Endothelial cell of umbilical vein (primary cell): ENCODE measurements around the gene XPNPEP1. TPM values are rescaled to one million over a fixed set of nuclear protein-coding genes. Genes with fewer than 3 reads are reported as not detected.

Experiments
- BruUV-seq: library from RNA; stranded (reverse); fragments of 400-500 nt; replicated peaks from 2 replicates; lab custom pipeline; 2021; lab: Mats Ljungman, UMichigan
- CTCF ChIA-PET: fragments of 300-600, 350-600 bp; sonication (Branson Sonifier 250); formaldehyde crosslinking; loops from one replicate; lab custom pipeline; 2021; ENCODE audit warnings: antibody characterized with exemption, inconsistent platforms; lab: Charles Lee
- POLR2A ChIA-PET: fragments of 300-600, 350-600 bp; sonication (Branson Sonifier 250); formaldehyde crosslinking; loops from one replicate; lab custom pipeline; 2021; ENCODE audit warnings: antibody characterized with exemption, inconsistent platforms; lab: Charles Lee
- DNase-seq: peaks from one replicate; pipeline ENCODE4 v3.0.0-alpha.2; 2011; ENCODE audit warnings: low read depth, low spot score
- FAIRE-seq: peaks from 2 replicates; lab custom pipeline; 2011; peaks lifted over from hg19 to GRCh38; lab: Jason Lieb, UNC
- H2AFZ ChIP-seq: 2 replicates; pipeline ENCODE4 v1.6.0; 2012; ENCODE audit warnings: low read depth, low read length, control low read depth, inconsistent platforms
- H3K27ac ChIP-seq: 2 replicates; pipeline ENCODE4 v1.5.1; 2011; ENCODE audit warnings: low read depth, mild to moderate bottlenecking, control low read depth, low read length, moderate library complexity; ENCODE audit not compliant: insufficient read depth
- H3K27me3 ChIP-seq, 2 experiments: 2 replicates each; pipeline versions ENCODE4 v1.6.0 to v1.6.1; 2011; ENCODE audit warnings: low read length in 2 of 2, mixed read lengths in 1 of 2; ENCODE audit not compliant: control insufficient read depth in 2 of 2, insufficient read depth in 2 of 2
- H3K36me3 ChIP-seq, 2 experiments: 2 replicates in 1 of 2; 3 replicates in 1 of 2; pipeline ENCODE4 v1.5.1; 2011; ENCODE audit warnings: low read length in 2 of 2, mild to moderate bottlenecking in 1 of 2, moderate library complexity in 1 of 2; ENCODE audit not compliant: control insufficient read depth in 2 of 2, insufficient read depth in 2 of 2; ENCODE audit errors: extremely low read depth in 1 of 2
- H3K4me1 ChIP-seq: 3 replicates; pipeline ENCODE4 v1.5.1; 2011; ENCODE audit warnings: mild to moderate bottlenecking, low read length; ENCODE audit not compliant: control insufficient read depth, insufficient read depth; ENCODE audit errors: extremely low read depth
- H3K4me2 ChIP-seq: 2 replicates; pipeline ENCODE4 v1.6.1; 2011; ENCODE audit warnings: low read length, control low read depth, mixed read lengths; ENCODE audit not compliant: insufficient read depth
- H3K4me3 ChIP-seq, 3 experiments: fragments of 200-600 bp in 1 of 3; sonication (generic), shearing (Covaris generic) in 1 of 3; replicated peaks in 1 of 3; 2 replicates each; pipeline ENCODE4 v1.5.1; 2011 to 2016; ENCODE audit warnings: control low read depth in 3 of 3, low read length in 3 of 3, mild to moderate bottlenecking in 2 of 3, inconsistent platforms in 1 of 3, low read depth in 1 of 3, moderate library complexity in 1 of 3; ENCODE audit not compliant: insufficient read depth in 1 of 3
- H3K79me2 ChIP-seq: 2 replicates; pipeline ENCODE4 v1.6.0; 2012; ENCODE audit warnings: low read length, inconsistent platforms; ENCODE audit not compliant: control insufficient read depth, insufficient read depth
- H3K9ac ChIP-seq: replicated peaks from 2 replicates; pipeline ENCODE3; 2011; ENCODE audit warnings: low read length, control low read depth; ENCODE audit not compliant: insufficient read depth; ENCODE audit errors: extremely low read depth
- H3K9me1 ChIP-seq: replicated peaks from 3 replicates; pipeline ENCODE4 v1.6.0; 2011; ENCODE audit warnings: mild to moderate bottlenecking, low read length; ENCODE audit not compliant: control insufficient read depth, insufficient read depth; ENCODE audit errors: extremely low read depth
- H3K9me3 ChIP-seq: replicated peaks from 2 replicates; pipeline ENCODE4 v1.5.1; 2012; ENCODE audit warnings: low read length, inconsistent platforms; ENCODE audit not compliant: control insufficient read depth, insufficient read depth
- H4K20me1 ChIP-seq: replicated peaks from 2 replicates; pipeline ENCODE3; 2011; ENCODE audit warnings: mild to moderate bottlenecking, low read length; ENCODE audit not compliant: control insufficient read depth, insufficient read depth; ENCODE audit errors: extremely low read depth
- EZH2 ChIP-seq: IDR thresholded peaks from 2 replicates; pipeline ENCODE4 v1.6.1; 2012; ENCODE audit warnings: borderline replicate concordance, low read depth, mild to moderate bottlenecking, moderate library complexity, low read length, inconsistent platforms; ENCODE audit not compliant: severe bottlenecking
- GATA2 ChIP-seq: IDR thresholded peaks from 2 replicates; pipeline ENCODE4 v1.7.0; 2011; ENCODE audit warnings: low read depth, mild to moderate bottlenecking, moderate library complexity, mixed read lengths, low read length; ENCODE audit not compliant: insufficient read length, insufficient read depth
- JUN ChIP-seq: IDR thresholded peaks from 2 replicates; pipeline ENCODE4 v1.6.1; 2011; ENCODE audit warnings: borderline replicate concordance, low read depth; ENCODE audit not compliant: insufficient read length, insufficient read depth
- MYC ChIP-seq: IDR thresholded peaks from one replicate; pipeline ENCODE4 v1.6.1; 2011; ENCODE audit warnings: mild to moderate bottlenecking, low read depth, low read length
- POLR2A ChIP-seq: IDR thresholded peaks from 2 replicates; pipeline ENCODE4 v1.6.1; 2012; ENCODE audit warnings: low read depth, mild to moderate bottlenecking, control low read depth, low read length
- POLR2AphosphoS5 ChIP-seq: IDR thresholded peaks from 2 replicates; pipeline ENCODE4 v1.6.1; 2012; ENCODE audit warnings: low read depth, mild to moderate bottlenecking, control low read depth, low read length, moderate library complexity; ENCODE audit not compliant: insufficient read depth
- dilution Hi-C: fragments of 300-500 bp; cut with MboI; formaldehyde crosslinking; loops from one replicate; pipeline ENCODE4 v1.15.0; 2019; ENCODE audit warnings: low sequenced_read_pairs; ENCODE audit not compliant: extremely low pct_ligation_motif_present
- intact Hi-C: fragments of 100-400 bp; cut with micrococcal nuclease; formaldehyde crosslinking; loops from one replicate; pipeline ENCODE4 v1.10.0; 2022
- polyA plus RNA-seq, 4 experiments: library from polyadenylated mRNA; depleted of rRNA in 3 of 4; stranded (reverse) in 3 of 4; unstranded in 1 of 4; fragments of >200 nt; gene quantifications; 2 replicates each; pipeline versions ENCODE4 v1.2.1 to v1.2.3, GENCODE V29; 2011 to 2012; ENCODE audit warnings: missing spikeins in 1 of 4
- total RNA-seq: library from RNA; stranded (reverse); gene quantifications from 2 replicates; pipeline ENCODE4 v1.2.3, GENCODE V29; 2021
- TF ChIP-seq, protein P1 (sequence below), 2 donors: IDR thresholded peaks; 1 replicate in 1 of 2; 2 replicates in 1 of 2; pipeline ENCODE4 v1.5.1; 2011; ENCODE audit warnings: low read length in 2 of 2, mild to moderate bottlenecking in 2 of 2, moderate library complexity in 2 of 2, control low read depth in 1 of 2, inconsistent platforms in 1 of 2, low read depth in 1 of 2; ENCODE audit not compliant: insufficient read depth in 1 of 2; ENCODE audit errors: extremely low read depth in 1 of 2

XPNPEP1 gene
- total and polyA plus RNA-seq, 2 donors (not counting 3 experiments of a cell fraction or from before 2014, with no cell fraction given), result 81.1 to 245 TPM

DNA sequence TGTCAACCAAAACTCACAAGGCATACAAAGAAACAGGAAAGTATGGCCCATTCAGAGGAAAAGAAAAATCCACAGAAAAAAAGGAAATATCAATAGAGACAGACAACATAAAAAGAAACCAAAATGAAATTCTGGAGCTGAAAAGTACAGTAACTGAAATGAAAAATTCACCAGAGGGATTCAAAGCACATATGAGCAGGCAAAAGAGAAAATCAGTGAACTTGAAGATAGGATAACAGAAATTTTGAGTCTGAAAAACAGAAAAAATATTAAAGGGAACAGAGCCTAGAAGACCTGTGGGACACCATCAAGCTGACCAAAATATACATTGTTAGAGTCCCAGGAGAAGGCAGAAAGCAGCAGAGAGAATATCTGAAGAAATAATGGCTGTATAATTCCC, 60.6 kb downstream of the XPNPEP1 start:
- Histone ChIP-seq H3K4me2 (no peak overlapping the region), H3K36me3 (peaks cover 16 to 21% of the 10 kb centered on the region in 2 experiments), H3K9me1 (no peaks in the 10 kb centered on the region), H3K9me3 (no peaks in the 10 kb centered on the region), H2AFZ (no peak overlapping the region), H3K4me3 (no peak overlapping the region), H3K4me1 (peaks cover 5% of the 10 kb centered on the region), H3K27ac (no peak overlapping the region), H3K79me2 (no peaks in the 10 kb centered on the region), H3K27me3 (no peaks in the 10 kb centered on the region), H4K20me1 (no peaks in the 10 kb centered on the region), H3K9ac (no peak overlapping the region)
- dilution Hi-C loops, result no loop called here
- intact Hi-C loops, result no loop called here
- CTCF ChIA-PET, result interaction anchor here (0.9 kb wide), 1 partner anchor 13 kb away, joined by 3 read pairs; no protein-coding TSS in a partner anchor
- TF ChIP-seq JUN, result no peak
- no peak for TF ChIP-seq EZH2
- TF ChIP-seq GATA2, result no peak
- TF ChIP-seq, protein P1, sequence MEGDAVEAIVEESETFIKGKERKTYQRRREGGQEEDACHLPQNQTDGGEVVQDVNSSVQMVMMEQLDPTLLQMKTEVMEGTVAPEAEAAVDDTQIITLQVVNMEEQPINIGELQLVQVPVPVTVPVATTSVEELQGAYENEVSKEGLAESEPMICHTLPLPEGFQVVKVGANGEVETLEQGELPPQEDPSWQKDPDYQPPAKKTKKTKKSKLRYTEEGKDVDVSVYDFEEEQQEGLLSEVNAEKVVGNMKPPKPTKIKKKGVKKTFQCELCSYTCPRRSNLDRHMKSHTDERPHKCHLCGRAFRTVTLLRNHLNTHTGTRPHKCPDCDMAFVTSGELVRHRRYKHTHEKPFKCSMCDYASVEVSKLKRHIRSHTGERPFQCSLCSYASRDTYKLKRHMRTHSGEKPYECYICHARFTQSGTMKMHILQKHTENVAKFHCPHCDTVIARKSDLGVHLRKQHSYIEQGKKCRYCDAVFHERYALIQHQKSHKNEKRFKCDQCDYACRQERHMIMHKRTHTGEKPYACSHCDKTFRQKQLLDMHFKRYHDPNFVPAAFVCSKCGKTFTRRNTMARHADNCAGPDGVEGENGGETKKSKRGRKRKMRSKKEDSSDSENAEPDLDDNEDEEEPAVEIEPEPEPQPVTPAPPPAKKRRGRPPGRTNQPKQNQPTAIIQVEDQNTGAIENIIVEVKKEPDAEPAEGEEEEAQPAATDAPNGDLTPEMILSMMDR (IDR thresholded peaks at IDR 0.05; ENCODE audit: extremely low read depth in 1 of 2, insufficient read depth in 1 of 2, low read depth in 1 of 2, low read length in 2 of 2), result no peak
- no peak for TF ChIP-seq MYC
- TF ChIP-seq POLR2A, result no peak
- no peak for TF ChIP-seq POLR2AphosphoS5
- POLR2A ChIA-PET, result no interaction called here
- DNase-seq (no peak), FAIRE-seq (no peak)
- no TSS peak for BruUV-seq
